ENCODE measurements around the gene COX6B2. TPM values are rescaled to one million over a fixed set of nuclear protein-coding genes. Genes with fewer than 3 reads are reported as not detected.

Gene COX6B2
- total RNA-seq, 4 donors from 2014 or later, result not detected

- TF ChIP-seq CTCF (IDR thresholded peaks at IDR 0.05 in 4 of 5, conservative IDR thresholded peaks at IDR 0.05 in 1 of 5) (no peak), POLR2A (IDR thresholded peaks at IDR 0.05) (no peak)
- peaks cover 0 to 2% (median 2%) of the 10 kb centered on the region in 3 donors for H3K27me3 ChIP-seq
- H3K27ac ChIP-seq, result no peak overlapping the region
- intact Hi-C loops (cut with DNase I; ENCODE audit: low total_unique reads), result no loop called here
- in situ Hi-C loops (cut with MboI; ENCODE audit: low sequenced_read_pairs in 4 of 4), result no loop called here
- H3K4me3 ChIP-seq, result no peak overlapping the region
- ATAC-seq (no peak), DNase-seq (no peak)
- no peaks in the 10 kb centered on the region for H3K36me3 ChIP-seq
- H3K9me3 ChIP-seq, result no peaks in the 10 kb centered on the region
- no peaks in the 10 kb centered on the region for H3K4me1 ChIP-seq
Observed at GRCh38 chr19:55362174-55362989, 7.9 kb upstream of the COX6B2 start.

GRCh38 chr19:55360902-55361301 is 6.4 kb upstream of the COX6B2 start:
- Histone ChIP-seq H3K27ac (no peak overlapping the region), H3K4me1 (no peaks in the 10 kb centered on the region), H3K4me3 (no peak overlapping the region), H3K27me3 (peaks cover 2 to 7% (median 4%) of the 10 kb centered on the region in 3 donors), H3K36me3 (no peaks in the 10 kb centered on the region), H3K9me3 (no peaks in the 10 kb centered on the region)
- no peak for ATAC-seq
- DNase-seq, result no peak
- TF ChIP-seq CTCF (IDR thresholded peaks at IDR 0.05 in 4 of 5, conservative IDR thresholded peaks at IDR 0.05 in 1 of 5), result no peak
- TF ChIP-seq POLR2A (IDR thresholded peaks at IDR 0.05), result no peak
- in situ Hi-C loops (cut with MboI; ENCODE audit: low sequenced_read_pairs in 4 of 4), result no loop called here
- intact Hi-C loops (cut with DNase I; ENCODE audit: low total_unique reads), result no loop called here

GRCh38 chr19:55358943-55359908 is 4.7 kb upstream of the COX6B2 start:
- peaks cover 12 to 24% (median 17%) of the 10 kb centered on the region in 3 donors for H3K27me3 ChIP-seq
- intact Hi-C loops (cut with DNase I; ENCODE audit: low total_unique reads), result no loop called here
- DNase-seq, result no peak
- no peak for TF ChIP-seq CTCF (IDR thresholded peaks at IDR 0.05 in 4 of 5, conservative IDR thresholded peaks at IDR 0.05 in 1 of 5)
- TF ChIP-seq POLR2A (IDR thresholded peaks at IDR 0.05), result no peak
- H3K4me1 ChIP-seq, result peaks cover 0 to 2% of the 10 kb centered on the region in 2 donors
- H3K9me3 ChIP-seq, result no peaks in the 10 kb centered on the region
- no peak overlapping the region for H3K27ac ChIP-seq
- in situ Hi-C loops (cut with MboI; ENCODE audit: low sequenced_read_pairs in 4 of 4), result no loop called here
- H3K36me3 ChIP-seq, result no peaks in the 10 kb centered on the region
- H3K4me3 ChIP-seq, result no peak overlapping the region
- ATAC-seq, result no peak

GRCh38 chr19:55358493-55358892 is 4.0 kb upstream of the COX6B2 start:
- H3K27ac ChIP-seq, result no peak overlapping the region
- TF ChIP-seq POLR2A (IDR thresholded peaks at IDR 0.05) (no peak), CTCF (IDR thresholded peaks at IDR 0.05 in 4 of 5, conservative IDR thresholded peaks at IDR 0.05 in 1 of 5) (no peak)
- no peak overlapping the region for H3K4me3 ChIP-seq
- peaks cover 0 to 10% of the 10 kb centered on the region in 2 donors for H3K4me1 ChIP-seq
- DNase-seq, result no peak
- peaks cover 17 to 31% (median 25%) of the 10 kb centered on the region in 3 donors for H3K27me3 ChIP-seq
- intact Hi-C loops (cut with DNase I; ENCODE audit: low total_unique reads) (no loop called here), in situ Hi-C loops (cut with MboI; ENCODE audit: low sequenced_read_pairs in 4 of 4) (no loop called here)
- H3K9me3 ChIP-seq, result no peaks in the 10 kb centered on the region
- no peaks in the 10 kb centered on the region for H3K36me3 ChIP-seq
- ATAC-seq, result no peak

All from gastrocnemius medialis (tissue), 4 donors.